Neural progenitor cell (in vitro differentiated cells): ENCODE data around the gene ZNF100. TPM values are rescaled to one million over a fixed set of nuclear protein-coding genes. Genes with fewer than 3 reads are reported as not detected.
"Not testable (repeated sequence)": the region's sequence is repeated elsewhere in the genome, so short reads cannot be mapped to it uniquely, and the experiment has no call there.

Experiments used
- DNase-seq: peaks from one replicate; pipeline ENCODE4 v3.0.0-alpha.2; 2016; ENCODE audit warnings: low spot score
- H2AFZ ChIP-seq: fragments of 200-600 bp; sonication (generic); replicated peaks from 2 replicates; pipeline ENCODE4 v1.6.1; 2016; ENCODE audit warnings: antibody characterized with exemption
- H3F3A ChIP-seq: fragments of 200-600 bp; sonication (generic); 2 replicates; pipeline ENCODE4 v1.6.1; 2016; ENCODE audit warnings: antibody characterized with exemption, low read depth
- H3K27ac ChIP-seq: fragments of 200-600 bp; sonication (generic); 2 replicates; pipeline ENCODE4 v1.5.1; 2016; ENCODE audit warnings: mild to moderate bottlenecking
- H3K27me3 ChIP-seq: fragments of 200-600 bp; sonication (generic); 2 replicates; pipeline ENCODE4 v1.6.1; 2016; ENCODE audit warnings: mild to moderate bottlenecking, moderate library complexity
- H3K36me3 ChIP-seq: fragments of 200-600 bp; sonication (generic); 2 replicates; pipeline ENCODE4 v1.5.1; 2016
- H3K4me1 ChIP-seq: fragments of 200-600 bp; sonication (generic); 2 replicates; pipeline ENCODE4 v1.6.1; 2016; ENCODE audit warnings: mixed run types
- H3K4me2 ChIP-seq: fragments of 200-600 bp; sonication (generic); 2 replicates; pipeline ENCODE4 v1.6.1; 2016
- H3K4me3 ChIP-seq: fragments of 200-600 bp; sonication (generic); 2 replicates; pipeline ENCODE4 v1.5.1; 2016
- H3K79me2 ChIP-seq: fragments of 200-600 bp; sonication (generic); 2 replicates; pipeline ENCODE4 v1.6.1; 2016; ENCODE audit warnings: low read depth
- H3K9ac ChIP-seq: fragments of 200-600 bp; sonication (generic); 2 replicates; pipeline ENCODE4 v1.6.1; 2016
- H3K9me3 ChIP-seq: fragments of 200-600 bp; sonication (generic); 2 replicates; pipeline ENCODE4 v1.5.1; 2016; ENCODE audit warnings: low read depth
- H4K20me1 ChIP-seq: fragments of 200-600 bp; sonication (generic); 2 replicates; pipeline ENCODE4 v1.6.1; 2016; ENCODE audit warnings: low read depth
- H3K27ac Mint-ChIP-seq: 3 replicates; pipeline ENCODE4 v1.8.0; 2021; ENCODE audit warnings: mixed read lengths
- H3K27me3 Mint-ChIP-seq: 2 replicates; pipeline ENCODE4 v1.8.0; 2022; ENCODE audit warnings: low read depth, mild to moderate bottlenecking, inconsistent platforms, moderate library complexity, mixed read lengths; ENCODE audit not compliant: insufficient read depth
- H3K36me3 Mint-ChIP-seq: 3 replicates; pipeline ENCODE4 v1.8.0; 2021; ENCODE audit warnings: mixed read lengths
- H3K4me1 Mint-ChIP-seq: 3 replicates; pipeline ENCODE4 v1.8.0; 2021; ENCODE audit warnings: mixed read lengths
- H3K4me3 Mint-ChIP-seq: 3 replicates; pipeline ENCODE4 v1.8.0; 2021; ENCODE audit warnings: mild to moderate bottlenecking, moderate library complexity, mixed read lengths
- H3K9me3 Mint-ChIP-seq: 3 replicates; pipeline ENCODE4 v1.8.0; 2020; ENCODE audit warnings: mixed read lengths
- EZH2 ChIP-seq: fragments of 200-600 bp; sonication (generic); IDR thresholded peaks from 2 replicates; pipeline ENCODE4 v1.6.1; 2017; ENCODE audit warnings: antibody characterized with exemption, mild to moderate bottlenecking, moderate library complexity
- EZH2phosphoT487 ChIP-seq: fragments of 200-600 bp; sonication (generic); IDR thresholded peaks from 2 replicates; pipeline ENCODE4 v1.6.1; 2017; ENCODE audit warnings: antibody characterized with exemption
- total RNA-seq: library from RNA; depleted of rRNA; stranded (reverse); fragments of >200 nt; gene quantifications from 2 replicates; pipeline ENCODE4 v1.2.3, GENCODE V29; 2015; ENCODE audit warnings: low replicate concordance
- TF ChIP-seq, protein P1 (sequence below): fragments of 200-600 bp; sonication (generic); IDR thresholded peaks from 2 replicates; pipeline ENCODE4 v1.5.1; 2017; ENCODE audit warnings: antibody characterized with exemption, mild to moderate bottlenecking

Gene ZNF100
- 18.9 and 29.5 TPM in 2 replicates for total RNA-seq

DNA sequence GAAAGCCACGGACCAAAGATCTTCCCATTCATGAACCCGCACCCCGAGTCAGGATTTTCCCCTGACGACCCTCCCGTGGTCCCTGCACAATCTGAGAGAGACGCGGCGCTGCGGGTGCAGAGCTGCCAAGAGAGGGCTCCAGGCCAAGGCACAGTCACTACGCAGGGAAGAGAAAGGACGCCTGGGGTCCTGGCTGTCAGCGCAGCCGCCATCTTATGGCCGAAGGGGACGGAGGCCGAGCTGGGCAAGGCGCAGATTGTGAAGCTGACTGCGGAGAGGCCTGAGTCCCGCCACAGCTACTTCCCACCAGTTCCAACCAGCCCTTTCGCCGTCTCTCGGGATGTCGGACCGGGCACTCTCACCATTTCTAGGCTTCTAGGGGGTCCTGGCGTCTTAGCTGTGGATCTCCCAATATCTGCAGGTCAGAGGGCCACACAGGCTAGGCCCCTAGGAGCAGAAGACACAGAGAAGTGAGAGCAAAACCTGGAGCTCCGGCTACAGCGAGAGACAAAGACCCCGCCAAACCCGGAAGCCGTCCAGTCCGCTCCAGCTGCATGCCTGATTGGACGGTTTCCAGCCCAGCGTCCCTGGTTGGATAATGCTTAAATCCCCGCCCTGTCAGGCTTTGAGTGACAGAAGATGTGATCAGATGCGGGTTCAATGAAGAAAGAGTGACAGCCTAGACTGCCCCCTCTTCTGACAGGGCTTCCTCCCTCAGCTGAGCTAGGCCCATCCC, at the start of gene ZNF100:
TSS of gene ZNF100 (minus strand) at position 515 of the 736 bp plus-strand sequence. CDS start at position 365, 150 bp downstream.
- peak within 1 kb of the TSS; percentile 99 for H3K27ac ChIP-seq
- peaks cover 18% of the 10 kb centered on the region for H3K36me3 ChIP-seq
- DNase-seq, result peak; percentile 96
- H3K9ac ChIP-seq, result peak within 1 kb of the TSS; percentile 97
- Mint-ChIP-seq H3K36me3 (peaks cover 38% of the 10 kb centered on the region), H3K27me3 (no peaks in the 10 kb centered on the region), H3K9me3 (peaks cover 54% of the 10 kb centered on the region), H3K4me3 (peak within 1 kb of the TSS; percentile 99), H3K27ac (peak within 1 kb of the TSS; percentile 99), H3K4me1 (peaks cover 2% of the 10 kb centered on the region)
- H3K4me1 ChIP-seq, result peaks cover 7% of the 10 kb centered on the region
- no peaks in the 10 kb centered on the region for H4K20me1 ChIP-seq
- H3K79me2 ChIP-seq, result peaks cover 48% of the 10 kb centered on the region
- peak within 1 kb of the TSS; percentile 97 for H3K4me3 ChIP-seq
- peaks cover 5% of the 10 kb centered on the region for H3F3A ChIP-seq
- no peaks in the 10 kb centered on the region for H3K27me3 ChIP-seq
- peak within 1 kb of the TSS; percentile 94 for H3K4me2 ChIP-seq
- peak within 1 kb of the TSS; percentile 91 for H2AFZ ChIP-seq
- no peak for TF ChIP-seq EZH2
- TF ChIP-seq, protein P1, sequence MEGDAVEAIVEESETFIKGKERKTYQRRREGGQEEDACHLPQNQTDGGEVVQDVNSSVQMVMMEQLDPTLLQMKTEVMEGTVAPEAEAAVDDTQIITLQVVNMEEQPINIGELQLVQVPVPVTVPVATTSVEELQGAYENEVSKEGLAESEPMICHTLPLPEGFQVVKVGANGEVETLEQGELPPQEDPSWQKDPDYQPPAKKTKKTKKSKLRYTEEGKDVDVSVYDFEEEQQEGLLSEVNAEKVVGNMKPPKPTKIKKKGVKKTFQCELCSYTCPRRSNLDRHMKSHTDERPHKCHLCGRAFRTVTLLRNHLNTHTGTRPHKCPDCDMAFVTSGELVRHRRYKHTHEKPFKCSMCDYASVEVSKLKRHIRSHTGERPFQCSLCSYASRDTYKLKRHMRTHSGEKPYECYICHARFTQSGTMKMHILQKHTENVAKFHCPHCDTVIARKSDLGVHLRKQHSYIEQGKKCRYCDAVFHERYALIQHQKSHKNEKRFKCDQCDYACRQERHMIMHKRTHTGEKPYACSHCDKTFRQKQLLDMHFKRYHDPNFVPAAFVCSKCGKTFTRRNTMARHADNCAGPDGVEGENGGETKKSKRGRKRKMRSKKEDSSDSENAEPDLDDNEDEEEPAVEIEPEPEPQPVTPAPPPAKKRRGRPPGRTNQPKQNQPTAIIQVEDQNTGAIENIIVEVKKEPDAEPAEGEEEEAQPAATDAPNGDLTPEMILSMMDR, result peak; percentile 4
- H3K9me3 ChIP-seq, result no peaks in the 10 kb centered on the region

DNA sequence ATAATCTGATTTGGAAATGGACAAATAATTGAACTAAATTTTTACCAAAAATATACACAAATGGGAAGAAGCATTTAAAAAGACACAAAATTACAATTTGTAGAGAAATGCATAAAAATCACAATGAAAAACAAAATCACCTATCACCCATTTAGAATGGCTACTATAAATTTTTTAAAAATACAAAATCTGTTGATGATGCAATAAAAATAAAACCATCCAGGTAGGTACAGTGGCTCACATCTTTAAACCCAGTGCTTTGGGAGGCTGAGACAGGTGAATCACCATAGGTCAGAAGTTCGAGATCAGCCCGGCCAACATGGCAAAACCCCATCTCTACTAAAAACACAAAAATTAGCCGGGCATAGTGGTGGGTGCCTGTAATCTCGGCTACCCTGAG, 45.1 kb upstream of the ZNF100 start:
- Histone ChIP-seq H3F3A (peaks cover 7% of the 10 kb centered on the region), H2AFZ (no peak overlapping the region), H3K27me3 (no peaks in the 10 kb centered on the region), H3K4me1 (no peaks in the 10 kb centered on the region), H3K4me3 (no peak overlapping the region), H3K9ac (no peak overlapping the region), H3K27ac (no peak overlapping the region), H3K79me2 (no peaks in the 10 kb centered on the region), H4K20me1 (no peaks in the 10 kb centered on the region), H3K36me3 (peaks cover 100% of the 10 kb centered on the region), H3K9me3 (peaks cover 76% of the 10 kb centered on the region), H3K4me2 (no peak overlapping the region)
- H3K27me3 Mint-ChIP-seq, result peaks cover 8% of the 10 kb centered on the region
- DNase-seq, result no peak
- no peak overlapping the region for H3K4me3 Mint-ChIP-seq
- no peak overlapping the region for H3K27ac Mint-ChIP-seq
- no peaks in the 10 kb centered on the region for H3K4me1 Mint-ChIP-seq
- peaks cover 85% of the 10 kb centered on the region for H3K36me3 Mint-ChIP-seq
- H3K9me3 Mint-ChIP-seq, result peaks cover 92% of the 10 kb centered on the region
- no peak for TF ChIP-seq EZH2phosphoT487

DNA sequence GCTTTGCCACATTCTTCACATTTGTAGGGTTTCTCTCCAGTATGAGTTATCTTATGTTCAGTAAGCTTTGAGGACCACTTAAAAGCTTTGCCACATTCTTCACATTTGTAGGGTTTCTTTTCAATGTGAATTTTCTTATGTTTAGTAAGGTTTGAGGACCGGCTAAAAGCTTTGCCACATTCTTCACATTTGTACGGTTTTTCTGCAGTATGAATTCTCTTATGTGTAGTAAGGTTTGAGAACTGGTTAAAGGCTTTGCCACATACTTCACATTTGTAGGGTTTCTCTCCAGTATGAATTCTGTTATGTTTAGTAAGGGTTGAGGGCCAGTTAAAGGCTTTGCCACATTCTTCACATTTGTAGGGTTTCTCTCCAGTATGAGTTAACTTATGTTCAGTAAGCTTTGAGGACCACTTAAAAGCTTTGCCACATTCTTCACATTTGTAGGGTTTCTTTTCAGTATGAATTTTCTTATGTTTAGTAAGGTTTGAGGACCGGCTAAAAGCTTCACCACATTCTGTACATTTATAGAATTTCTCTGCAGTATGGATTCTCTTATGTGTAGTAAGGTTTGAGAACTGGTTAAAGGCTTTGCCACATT, 41.1 kb upstream of the ZNF100 start:
- peaks cover 73% of the 10 kb centered on the region for H3K36me3 ChIP-seq
- H3K9me3 ChIP-seq, result peaks cover 88% of the 10 kb centered on the region
- not testable (repeated sequence) for H3K4me2 ChIP-seq

GRCh38 chr19:21789466-21790085, 22.2 kb upstream of the ZNF100 start:
- H3F3A ChIP-seq, result no peaks in the 10 kb centered on the region
- H3K36me3 ChIP-seq, result no peaks in the 10 kb centered on the region
- peaks cover 2% of the 10 kb centered on the region for H3K27me3 Mint-ChIP-seq
- no peak overlapping the region for H3K27ac ChIP-seq
- no peaks in the 10 kb centered on the region for H3K79me2 ChIP-seq
- no peaks in the 10 kb centered on the region for H4K20me1 ChIP-seq
- H3K4me3 ChIP-seq, result no peak overlapping the region
- H3K4me1 ChIP-seq, result no peaks in the 10 kb centered on the region
- no peak overlapping the region for H3K4me3 Mint-ChIP-seq
- H3K9me3 Mint-ChIP-seq, result peaks cover 57% of the 10 kb centered on the region
- no peaks in the 10 kb centered on the region for H3K4me1 Mint-ChIP-seq
- no peak overlapping the region for H3K4me2 ChIP-seq
- H3K36me3 Mint-ChIP-seq, result no peaks in the 10 kb centered on the region
- TF ChIP-seq EZH2phosphoT487, result no peak
- no peak for TF ChIP-seq EZH2
- TF ChIP-seq, protein P1, result no peak
- H3K27me3 ChIP-seq, result no peaks in the 10 kb centered on the region
- no peak overlapping the region for H2AFZ ChIP-seq
- no peak for DNase-seq
- no peak overlapping the region for H3K27ac Mint-ChIP-seq
- no peak overlapping the region for H3K9ac ChIP-seq
- H3K9me3 ChIP-seq, result no peaks in the 10 kb centered on the region

More for the DNA sequence above, 41.1 kb upstream of the ZNF100 start:
- H3K9me3 Mint-ChIP-seq, result peaks cover 88% of the 10 kb centered on the region
- not testable (repeated sequence) for H3K79me2 ChIP-seq, H4K20me1 ChIP-seq, H3K27me3 ChIP-seq, H3K27ac Mint-ChIP-seq, DNase-seq, H3K4me3 Mint-ChIP-seq, H2AFZ ChIP-seq, H3K4me1 Mint-ChIP-seq, H3K27ac ChIP-seq, H3K9ac ChIP-seq, H3K4me1 ChIP-seq, H3K27me3 Mint-ChIP-seq, H3K4me3 ChIP-seq
- peaks cover 64% of the 10 kb centered on the region for H3K36me3 Mint-ChIP-seq
- H3F3A ChIP-seq, result peaks cover 14% of the 10 kb centered on the region
